GM19351 (cell line): ENCODE results near the gene PFN4.
A peak's percentile ranks its signal among the peaks of the same experiment; 100 is the strongest.
"Not testable (repeated sequence)": the region's sequence is repeated elsewhere in the genome, so short reads cannot be mapped to it uniquely, and the experiment has no call there.

Experiments used
- ATAC-seq: cut with Tn5 transposase; IDR thresholded peaks from one replicate; pipeline ENCODE4 v1.9.1; 2021; ENCODE audit warnings: mild to moderate bottlenecking, moderate library complexity; ENCODE audit not compliant: unreplicated experiment

PFN4 gene

GRCh38 chr2:24123195-24123921 is at the start of gene PFN4, which contains the start of gene FAM228B:
PFN4 (minus strand) TSS chr2:24123334; CDS start chr2:24122535, 799 bp downstream.
FAM228B (plus strand) TSS chr2:24123469; CDS start chr2:24124362, 893 bp downstream.
- ATAC-seq, result peak; percentile 87

GRCh38 chr2:24169023-24169422 is 45.9 kb upstream of the PFN4 start:
- ATAC-seq, result no peak

- peak; percentile 88 for ATAC-seq
Observed at GRCh38 chr2:24164416-24164973, 41.4 kb upstream of the PFN4 start.

- ATAC-seq, result no peak
Observed at GRCh38 chr2:24163601-24164000, 40.5 kb upstream of the PFN4 start.

- no peak for ATAC-seq
Observed at GRCh38 chr2:24163186-24163585, 40.1 kb upstream of the PFN4 start.

GRCh38 chr2:24162494-24162893 is 39.4 kb upstream of the PFN4 start:
- no peak for ATAC-seq

GRCh38 chr2:24160761-24161160 is 37.6 kb upstream of the PFN4 start:
- no peak for ATAC-seq

- no peak for ATAC-seq
Observed at GRCh38 chr2:24159708-24160107, 36.6 kb upstream of the PFN4 start.

GRCh38 chr2:24158131-24158530 is 35.0 kb upstream of the PFN4 start:
- no peak for ATAC-seq

- ATAC-seq, result no peak
Observed at GRCh38 chr2:24153478-24153877, 30.3 kb upstream of the PFN4 start.

GRCh38 chr2:24152413-24153197 is 29.5 kb upstream of the PFN4 start:
- ATAC-seq, result no peak

- no peak for ATAC-seq
Observed at GRCh38 chr2:24147364-24147763, 24.2 kb upstream of the PFN4 start.

- ATAC-seq, result not testable (repeated sequence)
Observed at GRCh38 chr2:24140305-24140704, 17.2 kb upstream of the PFN4 start.

GRCh38 chr2:24132543-24132942 is 9.4 kb upstream of the PFN4 start:
- no peak for ATAC-seq

- ATAC-seq, result no peak
Observed at GRCh38 chr2:24125956-24126355, 2.8 kb upstream of the PFN4 start.

GRCh38 chr2:24123922-24124580 is 917 bp upstream of the PFN4 start:
- peak; percentile 16 for ATAC-seq

GRCh38 chr2:24122366-24123194 is 554 bp downstream of the PFN4 start:
- ATAC-seq, result no peak

GRCh38 chr2:24121469-24121868 is 1.7 kb downstream of the PFN4 start:
- no peak for ATAC-seq

GRCh38 chr2:24121066-24121465 is 2.1 kb downstream of the PFN4 start:
- ATAC-seq, result no peak

- ATAC-seq, result no peak
Observed at GRCh38 chr2:24117902-24118301, 5.2 kb downstream of the PFN4 start.
